K562 (cell line): ENCODE data around the gene AGMO. TPM values are rescaled to one million over a fixed set of nuclear protein-coding genes. Genes with fewer than 3 reads are reported as not detected.

Experiments used
- ATAC-seq: fragments of 200-7000 bp; cut with Tn5 transposase; 3 replicates; pipeline ENCODE4 v1.9.1; 2020; ENCODE audit warnings: moderate library complexity
- BruUV-seq: library from RNA; stranded (reverse); fragments of 400-500 nt; replicated peaks from 2 replicates; lab custom pipeline; 2021; lab: Mats Ljungman, UMichigan
- CTCF ChIA-PET: fragments of 300-600 bp; formaldehyde crosslinking; extraction: SDS; loops from one replicate; lab custom pipeline; 2021; ENCODE audit warnings: low intra/inter-chr PET ratio; lab: Yijun Ruan, JAX
- POLR2A ChIA-PET: fragments of 300-600, 350-650 bp; sonication (Branson Sonifier 250); formaldehyde crosslinking; extraction: SDS; loops from one replicate; lab custom pipeline; 2021; ENCODE audit warnings: antibody characterized with exemption, inconsistent platforms; lab: Yijun Ruan, JAX
- DNase-seq, 4 experiments: peaks; one replicate each; pipeline versions ENCODE4 v3.0.0 to v3.0.0-alpha.2; 2011 to 2018; ENCODE audit warnings: low spot score in 3 of 4, mixed read lengths in 3 of 4; ENCODE audit errors: extremely low read depth in 1 of 4
- FAIRE-seq: peaks from 2 replicates; lab custom pipeline; 2011; peaks lifted over from hg19 to GRCh38; lab: Jason Lieb, UNC
- H2AFZ ChIP-seq: 2 replicates; pipeline ENCODE4 v1.6.0; 2011; ENCODE audit warnings: low read depth, low read length, control low read depth, inconsistent platforms
- H3K27ac ChIP-seq: fragments of 200-600 bp; 3 replicates; pipeline ENCODE4 v1.8.0; 2011; ENCODE audit warnings: low read depth, mild to moderate bottlenecking, control low read depth, inconsistent platforms, low read length, moderate library complexity, mixed read lengths; ENCODE audit errors: extremely low read depth
- H3K27me3 ChIP-seq, 2 experiments: fragments of 300-600 bp in 1 of 2; 2 replicates in 1 of 2; 3 replicates in 1 of 2; pipeline versions ENCODE4 v1.6.0 to v1.8.0; 2011; ENCODE audit warnings: inconsistent platforms in 2 of 2, low read length in 2 of 2, mild to moderate bottlenecking in 1 of 2, mixed read lengths in 1 of 2, moderate library complexity in 1 of 2; ENCODE audit not compliant: control insufficient read depth in 2 of 2, insufficient read depth in 2 of 2
- H3K36me3 ChIP-seq: fragments of 300-600 bp; 3 replicates; pipeline ENCODE4 v1.8.0; 2011; ENCODE audit warnings: mild to moderate bottlenecking, low read length, inconsistent platforms; ENCODE audit not compliant: control insufficient read depth, insufficient read depth
- H3K4me1 ChIP-seq, 2 experiments: fragments of 200-600 bp in 1 of 2; replicated peaks in 1 of 2; 2 replicates in 1 of 2; 3 replicates in 1 of 2; pipeline versions ENCODE4 v1.5.1 to v1.8.0; 2011; ENCODE audit warnings: inconsistent platforms in 2 of 2, low read length in 2 of 2, mild to moderate bottlenecking in 1 of 2, mixed read lengths in 1 of 2, moderate library complexity in 1 of 2; ENCODE audit not compliant: control insufficient read depth in 2 of 2, insufficient read depth in 2 of 2
- H3K4me2 ChIP-seq: 2 replicates; pipeline ENCODE4 v1.6.1; 2011; ENCODE audit warnings: low read length, control low read depth, inconsistent platforms, mixed read lengths; ENCODE audit not compliant: insufficient read depth
- H3K4me3 ChIP-seq: fragments of 200-600 bp; sonication (generic), shearing (Covaris generic); 2 replicates; pipeline ENCODE4 v1.5.1; 2016; ENCODE audit warnings: control low read depth, inconsistent platforms
- H3K79me2 ChIP-seq: fragments of 200-600 bp; 3 replicates; pipeline ENCODE4 v1.8.0; 2011; ENCODE audit warnings: low read length, inconsistent platforms; ENCODE audit not compliant: control insufficient read depth, insufficient read depth
- H3K9ac ChIP-seq, 2 experiments: 2 replicates each; pipeline versions ENCODE4 v1.6.0 to v1.6.1; 2011; ENCODE audit warnings: low read depth in 2 of 2, low read length in 2 of 2, control low read depth in 1 of 2, inconsistent platforms in 1 of 2, mild to moderate bottlenecking in 1 of 2, mixed read lengths in 1 of 2; ENCODE audit not compliant: insufficient read depth in 1 of 2
- H3K9me1 ChIP-seq: one replicate; pipeline ENCODE4 v1.6.0; 2011; ENCODE audit warnings: inconsistent platforms, mild to moderate bottlenecking, low read length, moderate library complexity; ENCODE audit not compliant: control insufficient read depth, insufficient read depth
- H3K9me3 ChIP-seq: replicated peaks from 2 replicates; pipeline ENCODE4 v1.5.1; 2011; ENCODE audit warnings: low read depth, low read length, inconsistent platforms; ENCODE audit not compliant: control insufficient read depth, insufficient read depth
- H4K20me1 ChIP-seq: replicated peaks from 2 replicates; pipeline ENCODE4 v1.6.1; 2011; ENCODE audit warnings: low read length, inconsistent platforms, mixed read lengths; ENCODE audit not compliant: control insufficient read depth, insufficient read depth
- CEBPB ChIP-seq: fragments of 450-650 bp; IDR thresholded peaks from 2 replicates; pipeline ENCODE4 v1.6.1; 2016; ENCODE audit warnings: missing genetic modification characterization, missing compliant biosample characterization
- FOXP1 ChIP-seq: sonication (generic); formaldehyde crosslinking; IDR thresholded peaks from 2 replicates; pipeline ENCODE4 v1.8.0; 2022; ENCODE audit warnings: mild to moderate bottlenecking, missing genetic modification reagents
- HNRNPL ChIP-seq: fragments of 200-400 bp; formaldehyde crosslinking; IDR thresholded peaks from 2 replicates; pipeline ENCODE4 v1.6.1; 2017; ENCODE audit warnings: low read depth, mild to moderate bottlenecking, low read length
- KDM2B ChIP-seq: fragments of 250-450 bp; sonication (Bioruptor Pico); IDR thresholded peaks from 2 replicates; pipeline ENCODE4 v1.8.0; 2021; ENCODE audit warnings: mild to moderate bottlenecking, moderate library complexity
- KLF10 ChIP-seq: fragments of 250-450 bp; sonication (Bioruptor Pico); IDR thresholded peaks from 2 replicates; pipeline ENCODE4 v1.6.1; 2021; ENCODE audit warnings: matching md5 sums
- MTA3 ChIP-seq: fragments of 450-650 bp; formaldehyde crosslinking; IDR thresholded peaks from 2 replicates; pipeline ENCODE4 v1.6.1; 2017; ENCODE audit warnings: mild to moderate bottlenecking, borderline replicate concordance
- NCOA6 ChIP-seq: fragments of 450-650 bp; IDR thresholded peaks from 2 replicates; pipeline ENCODE4 v1.6.1; 2017; ENCODE audit warnings: mild to moderate bottlenecking
- NUFIP1 ChIP-seq: fragments of 450-650 bp; IDR thresholded peaks from 2 replicates; pipeline ENCODE4 v1.6.1; 2018; ENCODE audit not compliant: partially characterized antibody
- PCBP2 ChIP-seq: fragments of 200-400 bp; formaldehyde crosslinking; IDR thresholded peaks from 2 replicates; pipeline ENCODE4 v1.6.1; 2018; ENCODE audit warnings: low read length, low read depth, mild to moderate bottlenecking, moderate library complexity; ENCODE audit not compliant: poor library complexity, severe bottlenecking
- RHOXF2B ChIP-seq: fragments of 250-450 bp; sonication (Bioruptor Pico); conservative IDR thresholded peaks from 2 replicates; pipeline ENCODE4 v1.5.1; 2021
- SMARCE1 ChIP-seq: fragments of 450-650 bp; IDR thresholded peaks from 2 replicates; pipeline ENCODE4 v1.7.1; 2016; ENCODE audit warnings: mild to moderate bottlenecking
- ZNF280A ChIP-seq: fragments of 450-650 bp; IDR thresholded peaks from 2 replicates; pipeline ENCODE4 v1.6.1; 2018; ENCODE audit warnings: mild to moderate bottlenecking, low read depth; ENCODE audit not compliant: partially characterized antibody
- WGBS: fragments of 100-300 bp; shearing (Covaris generic); methylation state at CpG from one replicate; pipeline ENCODE4 v1.1.6; 2016; ENCODE audit warnings: low coverage, mixed read lengths; ENCODE audit not compliant: insufficient coverage; ENCODE audit errors: missing lambda C conversion rate; 5-methylcytosine and 5-hydroxymethylcytosine counted together
- in situ Hi-C: fragments of 300-500 bp; cut with MboI; formaldehyde crosslinking; loops from 4 replicates; pipeline ENCODE4 v1.15.0; 2018; ENCODE audit warnings: inconsistent platforms, mixed read lengths
- intact Hi-C: fragments of 100-400 bp; cut with micrococcal nuclease; formaldehyde crosslinking; loops from 2 replicates; pipeline ENCODE4 v1.14.2; 2022
- polyA plus RNA-seq, 8 experiments: library from polyadenylated mRNA; depleted of rRNA in 4 of 8; stranded (reverse) in 5 of 8; unstranded in 3 of 8; fragments of >200 nt; fragmentation: Nextera tagmentation in 2 of 8; fragmentation: Illumina TruSeq in 1 of 8; extraction: Ambion mirVana in 2 of 8; extraction: Trizol in 1 of 8; gene quantifications; 2 replicates each; pipeline versions ENCODE4 v1.2.1 to v1.2.3, GENCODE V29; 2011 to 2014; ENCODE audit warnings: inconsistent platforms in 1 of 8, missing spikeins in 1 of 8
- total RNA-seq, 7 experiments: library from RNA; depleted of rRNA in 6 of 7; stranded (reverse); fragments of >200 nt in 6 of 7; fragmentation: Illumina TruSeq in 2 of 7; extraction: Trizol in 2 of 7; gene quantifications; 2 replicates each; pipeline versions ENCODE4 v1.2.1 to v1.2.3, GENCODE V29; 2011 to 2021; ENCODE audit warnings: low replicate concordance in 1 of 7
- TF ChIP-seq, protein P1 (sequence below): fragments of 250-450 bp; sonication (Bioruptor Pico); IDR thresholded peaks from 2 replicates; pipeline ENCODE4 v1.4.0; 2020; ENCODE audit warnings: mild to moderate bottlenecking, moderate library complexity, borderline replicate concordance

The AGMO gene
- total and polyA plus RNA-seq, 9 of the 15 experiments (the other 6 are each of a cell fraction or from before 2014, with no cell fraction given), result 0.30 to 1.4 (median 0.69) TPM; not detected in 1

- Histone ChIP-seq H3K9ac (no peak overlapping the region), H3K4me3 (no peak overlapping the region), H2AFZ (no peak overlapping the region), H3K9me1 (no peaks in the 10 kb centered on the region), H3K4me1 (no peaks in the 10 kb centered on the region), H3K27me3 (no peaks in the 10 kb centered on the region), H3K4me2 (no peak overlapping the region), H3K79me2 (no peaks in the 10 kb centered on the region), H4K20me1 (no peaks in the 10 kb centered on the region), H3K27ac (no peak overlapping the region), H3K9me3 (no peaks in the 10 kb centered on the region), H3K36me3 (no peaks in the 10 kb centered on the region)
- FAIRE-seq (no peak), ATAC-seq (no peak), DNase-seq (no peak)
- 0% methylated on average over 6 of the region's 6 CpGs for WGBS
- CTCF ChIA-PET, result no interaction called here
- intact Hi-C loops (no loop called here), in situ Hi-C loops (loop anchor here (25.0 kb wide), 1 partner anchor 739 kb away; no protein-coding TSS in a partner anchor)
- TF ChIP-seq PCBP2 (no peak), MTA3 (no peak), KLF10 (CRISPR knock-in tag) (no peak), NCOA6 (no peak), SMARCE1 (no peak), CEBPB (tag) (no peak)
- POLR2A ChIA-PET, result no interaction called here
- BruUV-seq, result no TSS peak
Observed at GRCh38 chr7:15323550-15323949, 238.3 kb downstream of the AGMO start.

- Histone ChIP-seq H3K27ac (no peak overlapping the region), H3K9ac (no peak overlapping the region), H3K9me1 (no peaks in the 10 kb centered on the region), H3K4me3 (no peak overlapping the region), H3K9me3 (no peaks in the 10 kb centered on the region), H3K4me2 (no peak overlapping the region), H2AFZ (no peak overlapping the region), H3K36me3 (no peaks in the 10 kb centered on the region), H4K20me1 (no peaks in the 10 kb centered on the region), H3K79me2 (no peaks in the 10 kb centered on the region), H3K27me3 (no peaks in the 10 kb centered on the region), H3K4me1 (no peaks in the 10 kb centered on the region)
- DNase-seq, result no peak
- CTCF ChIA-PET, result no interaction called here
- intact Hi-C loops (no loop called here), in situ Hi-C loops (loop anchor here (25.0 kb wide), 1 partner anchor 745 kb away; no protein-coding TSS in a partner anchor)
- no peak for FAIRE-seq
- no peak for ATAC-seq
- POLR2A ChIA-PET, result no interaction called here
- BruUV-seq, result no TSS peak
- WGBS, result 0% methylated on average over 4 of the region's 4 CpGs
- no peak for TF ChIP-seq NUFIP1
- TF ChIP-seq ZNF280A, result no peak
- no peak for TF ChIP-seq FOXP1 (CRISPR knock-in tag)
- no peak for TF ChIP-seq RHOXF2B (CRISPR knock-in tag)
- TF ChIP-seq HNRNPL, result no peak
- TF ChIP-seq KDM2B (CRISPR knock-in tag), result no peak
- TF ChIP-seq, protein P1, sequence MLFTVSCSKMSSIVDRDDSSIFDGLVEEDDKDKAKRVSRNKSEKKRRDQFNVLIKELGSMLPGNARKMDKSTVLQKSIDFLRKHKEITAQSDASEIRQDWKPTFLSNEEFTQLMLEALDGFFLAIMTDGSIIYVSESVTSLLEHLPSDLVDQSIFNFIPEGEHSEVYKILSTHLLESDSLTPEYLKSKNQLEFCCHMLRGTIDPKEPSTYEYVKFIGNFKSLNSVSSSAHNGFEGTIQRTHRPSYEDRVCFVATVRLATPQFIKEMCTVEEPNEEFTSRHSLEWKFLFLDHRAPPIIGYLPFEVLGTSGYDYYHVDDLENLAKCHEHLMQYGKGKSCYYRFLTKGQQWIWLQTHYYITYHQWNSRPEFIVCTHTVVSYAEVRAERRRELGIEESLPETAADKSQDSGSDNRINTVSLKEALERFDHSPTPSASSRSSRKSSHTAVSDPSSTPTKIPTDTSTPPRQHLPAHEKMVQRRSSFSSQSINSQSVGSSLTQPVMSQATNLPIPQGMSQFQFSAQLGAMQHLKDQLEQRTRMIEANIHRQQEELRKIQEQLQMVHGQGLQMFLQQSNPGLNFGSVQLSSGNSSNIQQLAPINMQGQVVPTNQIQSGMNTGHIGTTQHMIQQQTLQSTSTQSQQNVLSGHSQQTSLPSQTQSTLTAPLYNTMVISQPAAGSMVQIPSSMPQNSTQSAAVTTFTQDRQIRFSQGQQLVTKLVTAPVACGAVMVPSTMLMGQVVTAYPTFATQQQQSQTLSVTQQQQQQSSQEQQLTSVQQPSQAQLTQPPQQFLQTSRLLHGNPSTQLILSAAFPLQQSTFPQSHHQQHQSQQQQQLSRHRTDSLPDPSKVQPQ (CRISPR knock-in tag), result no peak
Observed at GRCh38 chr7:15317215-15317614, 244.6 kb downstream of the AGMO start.
